Measurements from ENCODE around the gene ATP2B2.
"Not testable (repeated sequence)": the region's sequence is repeated elsewhere in the genome, so short reads cannot be mapped to it uniquely, and the experiment has no call there.

The ATP2B2 gene

DNA sequence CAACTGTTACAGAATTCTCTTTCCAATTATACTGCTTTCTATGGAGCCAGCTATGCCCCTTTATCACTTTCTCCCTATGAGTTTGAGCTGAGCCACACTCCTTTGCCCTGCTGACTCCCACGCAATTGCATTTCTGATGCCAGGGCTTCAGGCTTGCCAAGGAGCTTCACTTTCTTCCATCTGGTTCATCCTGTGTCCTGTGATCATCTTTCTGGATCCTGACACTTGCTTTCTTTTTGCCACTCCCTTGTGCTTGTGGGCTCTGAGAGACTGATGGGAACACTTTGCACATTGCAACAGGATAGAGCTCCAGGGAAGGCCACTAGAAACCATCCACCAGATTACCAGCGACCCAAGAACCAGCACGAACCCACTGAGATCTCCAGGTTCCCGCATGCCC lies 107.5 kb downstream of the ATP2B2 start:
- DNase-seq, result no peak

- DNase-seq, result no peak
These were observed 108.5 kb downstream of the ATP2B2 start for GRCh38 chr3:10396931-10397330.

- no peak for DNase-seq
These were observed 109.3 kb downstream of the ATP2B2 start for GRCh38 chr3:10396083-10396482.

DNA sequence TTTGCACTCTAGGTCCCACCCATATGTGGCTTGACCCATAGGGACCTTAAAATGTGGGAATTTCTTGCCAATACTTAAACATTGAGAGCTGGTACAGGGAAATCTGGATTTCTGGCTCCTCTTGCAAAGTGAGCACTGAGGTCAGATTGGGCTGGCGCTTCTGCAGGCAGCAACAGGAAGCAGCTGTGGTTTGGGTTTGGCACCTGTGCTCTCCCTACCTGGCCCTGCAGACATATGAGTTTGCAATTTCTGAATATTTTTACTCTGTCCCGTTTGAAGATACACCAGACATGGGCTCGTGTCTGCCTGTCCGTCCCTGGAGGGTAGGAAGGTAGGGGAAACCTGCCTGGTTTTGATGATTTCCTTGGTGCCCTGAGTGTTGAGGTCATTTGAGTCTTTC lies 109.7 kb downstream of the ATP2B2 start:
- peak in 1 of 2 experiments; percentile 16 for DNase-seq

- no peak for DNase-seq
These were observed 110.2 kb downstream of the ATP2B2 start for GRCh38 chr3:10395196-10395595.

GRCh38 chr3:10394491-10395025 lies 110.8 kb downstream of the ATP2B2 start:
- no peak for DNase-seq

GRCh38 chr3:10393514-10393913 lies 111.9 kb downstream of the ATP2B2 start:
- DNase-seq, result no peak

DNA sequence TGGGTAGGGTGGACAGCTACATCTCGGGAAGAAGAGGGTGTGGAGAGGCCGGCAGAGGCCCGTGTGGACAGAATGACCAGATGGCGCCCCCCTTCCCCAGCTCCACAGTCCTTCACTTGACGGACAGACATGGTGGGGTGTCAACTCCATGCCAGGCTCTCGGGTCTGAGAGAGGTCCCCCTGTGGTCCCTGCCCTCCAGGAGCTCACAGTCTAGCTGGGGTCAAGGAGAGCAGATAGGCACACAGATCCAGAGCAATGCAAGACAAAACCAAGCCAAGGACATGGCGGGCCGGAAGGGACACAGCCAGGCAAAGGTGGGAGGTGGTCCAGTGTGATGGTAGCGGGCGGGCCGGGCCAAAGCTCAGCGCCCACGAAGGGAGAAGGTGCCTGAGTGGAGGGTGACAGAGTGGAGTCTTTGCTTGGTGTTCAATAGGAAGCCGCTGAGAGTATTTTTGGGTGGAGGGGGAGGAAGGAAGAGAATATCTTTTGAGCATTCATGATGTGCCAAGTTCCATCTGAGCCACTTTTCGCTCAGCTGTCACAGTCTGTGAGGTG lies 112.4 kb downstream of the ATP2B2 start:
- no peak for DNase-seq

GRCh38 chr3:10392244-10392643 lies 113.1 kb downstream of the ATP2B2 start:
- DNase-seq, result no peak

GRCh38 chr3:10391391-10391790 lies 114.0 kb downstream of the ATP2B2 start:
- no peak for DNase-seq

DNA sequence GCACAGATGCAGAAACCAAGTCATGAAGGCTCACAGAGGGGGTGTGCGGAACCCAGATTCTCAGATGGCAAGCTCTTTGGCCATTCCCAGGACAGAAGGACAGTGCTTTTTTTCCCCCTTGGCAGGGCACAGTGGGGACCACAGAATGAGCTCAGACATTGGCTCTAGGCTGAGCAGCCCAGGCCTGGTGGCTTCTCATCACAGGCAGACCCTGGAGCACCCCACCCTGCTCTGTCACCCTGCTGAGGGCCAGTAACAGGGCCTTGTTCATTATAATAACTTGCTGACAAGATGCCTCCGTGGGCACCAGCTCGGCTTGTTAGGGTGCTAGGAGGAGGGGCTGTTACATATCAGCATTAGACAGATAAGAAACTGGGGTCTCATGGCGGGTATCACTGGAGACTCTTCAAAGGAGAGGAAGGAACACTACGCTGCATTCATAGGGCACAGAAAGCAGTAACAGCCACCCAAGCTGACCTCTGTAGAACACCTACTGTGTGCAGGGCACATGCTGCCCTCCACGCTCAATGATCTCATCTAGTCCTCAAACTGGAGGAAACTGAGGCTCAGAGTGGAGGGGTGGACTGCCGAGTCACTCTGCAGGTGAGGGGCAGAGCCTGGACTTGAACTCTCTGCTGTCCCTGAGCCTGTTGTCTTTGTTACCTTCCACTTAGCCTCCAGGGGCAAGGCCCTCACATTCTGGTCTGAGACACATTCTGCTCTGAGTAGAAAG lies 114.6 kb downstream of the ATP2B2 start:
- DNase-seq, result no peak

- DNase-seq, result no peak
These were observed 115.4 kb downstream of the ATP2B2 start for GRCh38 chr3:10389995-10390394.

DNA sequence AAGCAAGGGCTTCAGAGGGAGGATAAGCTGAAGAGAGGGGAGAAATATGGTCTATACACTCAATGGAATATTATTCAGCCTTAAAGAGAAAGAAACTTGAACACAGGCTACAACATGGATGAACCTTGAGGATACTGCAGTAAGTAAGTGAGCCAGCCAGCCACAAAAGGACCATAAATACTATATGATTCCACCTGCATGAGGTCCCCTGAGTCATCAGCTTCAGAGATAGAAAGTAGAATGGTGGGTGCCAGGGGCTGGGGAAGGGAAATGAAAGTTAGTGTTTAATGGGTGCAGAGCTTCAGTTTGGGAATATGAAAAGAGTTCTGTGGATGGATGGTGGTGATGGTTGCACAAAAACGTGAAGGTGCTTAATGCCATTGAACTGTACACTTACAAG lies 116.0 kb downstream of the ATP2B2 start:
- DNase-seq, result no peak

DNA sequence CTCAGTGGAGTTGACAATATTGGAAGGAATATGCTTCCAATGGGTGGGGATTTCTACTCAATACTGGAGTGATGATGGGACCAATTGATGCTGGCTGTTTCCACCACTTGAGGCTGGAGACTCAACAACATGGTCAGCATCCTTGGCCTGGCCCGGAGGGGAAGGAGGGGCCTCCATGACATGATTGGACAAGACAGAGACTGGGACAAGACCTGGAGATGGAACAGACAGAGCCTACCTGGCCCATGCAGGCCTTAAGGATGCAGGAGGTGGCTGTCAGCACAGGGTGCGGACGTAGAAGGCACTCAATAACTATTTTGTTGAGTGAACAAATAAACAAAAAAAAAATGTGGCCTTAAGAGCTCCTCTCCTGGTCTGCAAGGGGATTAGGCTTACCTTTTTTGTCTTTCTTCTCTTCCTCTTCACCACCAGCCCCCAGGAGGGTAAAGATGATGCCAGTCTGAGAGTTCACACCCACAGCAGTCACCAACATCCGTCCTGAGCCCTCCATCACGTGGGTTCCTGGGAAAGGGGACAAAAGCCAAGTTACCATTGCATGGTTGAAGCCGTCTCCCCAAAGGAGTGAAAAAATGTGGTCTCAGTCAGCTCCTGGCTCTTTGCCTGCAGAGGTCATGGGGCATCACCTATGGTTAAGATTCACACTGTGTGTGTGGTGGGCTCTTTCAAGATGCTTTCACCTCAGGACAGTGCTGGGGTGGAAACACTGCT lies 117.3 kb downstream of the ATP2B2 start:
- no peak for DNase-seq

- no peak for DNase-seq
These were observed 119.3 kb downstream of the ATP2B2 start for GRCh38 chr3:10386121-10386520.

DNA sequence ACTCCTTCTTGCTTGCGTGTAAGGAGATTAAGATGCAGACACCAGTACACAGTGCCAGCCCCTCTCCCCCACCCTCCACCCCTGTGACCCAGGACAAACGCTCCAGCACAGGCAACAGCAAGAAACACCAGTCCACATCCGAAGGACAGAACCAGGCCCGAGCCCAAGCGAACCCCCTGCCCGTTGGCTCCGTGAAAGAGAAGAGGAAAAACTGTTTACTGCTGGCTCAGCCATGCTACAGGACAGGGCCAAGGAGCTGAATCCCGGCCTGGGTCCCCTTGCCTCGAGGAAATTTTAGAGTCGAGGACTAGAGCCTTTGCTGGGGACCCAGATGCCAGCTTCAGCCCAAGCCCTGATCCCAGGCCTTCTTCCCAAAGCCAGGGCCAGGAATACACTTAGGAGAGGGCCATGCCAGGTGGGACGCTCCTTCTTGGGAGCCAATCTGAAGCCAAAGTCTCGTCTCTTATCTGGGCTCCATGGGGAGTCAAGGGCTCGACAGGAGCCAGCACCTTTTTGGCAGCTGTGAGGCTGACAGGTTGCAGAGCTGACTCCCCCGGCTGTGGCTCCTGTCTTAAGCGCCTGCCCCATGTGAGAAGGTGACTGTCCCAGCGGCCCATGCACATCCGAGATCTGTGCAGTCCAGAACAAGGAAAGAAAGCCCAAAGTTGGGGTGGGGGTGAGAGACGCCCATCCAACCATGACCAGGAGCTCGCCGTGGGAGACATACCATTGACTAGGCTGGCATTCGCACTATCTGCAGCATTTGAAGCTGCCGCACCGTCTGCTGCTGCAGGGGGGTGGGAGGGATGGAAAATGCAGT lies 120.6 kb downstream of the ATP2B2 start:
- no peak for DNase-seq

GRCh38 chr3:10383850-10384248 lies 121.5 kb downstream of the ATP2B2 start:
- DNase-seq, result no peak

DNA sequence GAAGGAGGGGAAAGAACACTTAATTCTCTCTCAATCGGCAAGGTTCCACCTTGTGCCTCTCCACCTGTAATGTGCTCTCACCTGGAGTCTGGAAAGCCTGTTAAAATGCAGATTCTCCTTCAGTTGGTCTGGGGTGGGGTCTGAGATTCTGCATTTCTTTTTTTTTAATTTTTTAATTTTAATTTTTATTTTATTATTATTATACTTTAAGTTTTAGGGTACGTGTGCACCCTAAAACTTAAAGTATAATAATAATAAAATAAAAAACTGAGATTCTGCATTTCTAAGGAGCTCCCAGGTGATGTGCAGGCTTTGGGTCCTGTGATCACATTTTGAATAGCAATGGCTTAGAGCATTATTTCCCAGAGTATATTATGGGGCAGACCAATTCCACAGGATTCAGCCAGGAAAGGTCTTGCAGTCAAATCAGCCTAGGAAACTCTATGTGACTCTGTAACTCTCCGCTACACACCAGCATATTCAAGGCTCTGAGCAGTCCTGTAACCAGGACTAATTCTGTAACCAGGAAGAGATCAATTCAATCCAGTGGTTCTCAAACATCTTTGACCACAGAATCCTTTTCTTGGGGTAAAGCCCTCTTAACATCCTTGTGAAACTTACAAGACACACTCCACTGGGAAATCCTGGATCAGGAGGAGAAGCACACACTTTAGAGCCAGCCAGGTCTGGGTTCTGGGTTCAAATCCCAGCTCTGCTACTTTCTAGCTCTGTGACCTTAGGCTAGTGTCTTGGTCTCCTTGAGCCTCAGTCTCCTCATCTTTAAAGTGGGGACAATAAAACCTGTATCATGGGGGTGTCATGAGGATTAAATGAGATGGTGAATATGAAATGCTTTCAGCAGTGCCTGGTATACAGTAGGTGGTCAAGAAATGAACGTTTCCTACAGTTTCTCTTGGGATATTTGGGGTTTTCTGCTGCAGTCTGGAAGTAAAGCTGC lies 122.2 kb downstream of the ATP2B2 start:
- DNase-seq, result no peak

GRCh38 chr3:10382445-10382844 lies 122.9 kb downstream of the ATP2B2 start:
- DNase-seq, result not testable (repeated sequence)

GRCh38 chr3:10381336-10381735 lies 124.0 kb downstream of the ATP2B2 start:
- no peak for DNase-seq

- no peak for DNase-seq
These were observed 124.5 kb downstream of the ATP2B2 start for GRCh38 chr3:10380906-10381305.

- no peak for DNase-seq
These were observed 125.4 kb downstream of the ATP2B2 start for GRCh38 chr3:10379961-10380360.
